ENCODE measurements around the gene RBM18.

RBM18 gene

GRCh38 chr9:122220673-122221182 is 43.9 kb downstream of the RBM18 start:
- DNase-seq, result no peak

GRCh38 chr9:122219856-122220672 is 44.6 kb downstream of the RBM18 start:
- DNase-seq, result no peak

DNA sequence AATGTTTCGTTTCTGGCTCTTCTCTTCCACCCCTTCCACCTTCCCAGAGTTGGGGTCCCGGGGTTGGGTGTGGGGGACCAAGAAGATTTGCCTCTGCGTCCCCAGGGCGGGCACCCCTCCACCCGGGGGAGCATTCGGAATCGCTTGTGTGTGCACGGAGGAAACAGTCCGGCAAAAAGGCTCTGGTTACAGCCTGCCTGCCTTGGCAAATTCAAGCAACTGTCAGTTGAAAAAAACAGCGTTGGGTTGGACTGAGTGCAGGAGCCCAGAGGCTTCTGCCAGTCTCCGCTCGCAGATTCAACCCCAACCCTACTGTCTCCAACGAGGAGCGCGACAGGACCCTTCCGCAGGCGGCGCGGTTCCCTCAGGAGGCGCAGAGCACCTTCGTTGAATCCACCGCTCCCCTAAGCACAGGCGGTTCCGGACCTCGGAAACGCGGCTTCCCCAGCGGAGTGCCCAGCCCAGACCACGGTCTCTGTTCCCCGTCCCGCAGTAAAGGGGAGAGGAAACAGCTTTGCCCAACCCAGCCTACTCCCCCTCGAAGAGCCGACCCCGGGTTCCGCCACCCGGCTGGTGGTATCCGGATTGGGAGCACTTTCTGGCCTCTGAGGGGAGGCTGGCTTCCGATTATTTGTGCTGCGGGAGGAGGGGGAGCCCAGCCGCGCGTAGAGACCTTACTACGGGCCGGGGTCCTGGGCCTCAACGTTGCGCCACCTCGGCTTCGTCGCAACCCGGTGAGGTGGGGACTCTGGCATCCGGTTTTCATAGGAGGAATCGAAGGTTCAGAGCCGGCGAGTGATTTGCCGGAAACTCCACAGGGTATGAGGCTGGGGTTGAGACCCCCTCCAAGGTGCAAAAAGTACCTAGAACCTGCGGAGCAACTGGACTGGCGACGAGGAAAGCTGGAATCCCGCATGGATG is 45.4 kb downstream of the RBM18 start:
- DNase-seq, result no peak

- DNase-seq, result no peak
Observed at GRCh38 chr9:122218071-122218934, 46.3 kb downstream of the RBM18 start.

- DNase-seq, result no peak
Observed at GRCh38 chr9:122217640-122218039, 47.0 kb downstream of the RBM18 start.

DNA sequence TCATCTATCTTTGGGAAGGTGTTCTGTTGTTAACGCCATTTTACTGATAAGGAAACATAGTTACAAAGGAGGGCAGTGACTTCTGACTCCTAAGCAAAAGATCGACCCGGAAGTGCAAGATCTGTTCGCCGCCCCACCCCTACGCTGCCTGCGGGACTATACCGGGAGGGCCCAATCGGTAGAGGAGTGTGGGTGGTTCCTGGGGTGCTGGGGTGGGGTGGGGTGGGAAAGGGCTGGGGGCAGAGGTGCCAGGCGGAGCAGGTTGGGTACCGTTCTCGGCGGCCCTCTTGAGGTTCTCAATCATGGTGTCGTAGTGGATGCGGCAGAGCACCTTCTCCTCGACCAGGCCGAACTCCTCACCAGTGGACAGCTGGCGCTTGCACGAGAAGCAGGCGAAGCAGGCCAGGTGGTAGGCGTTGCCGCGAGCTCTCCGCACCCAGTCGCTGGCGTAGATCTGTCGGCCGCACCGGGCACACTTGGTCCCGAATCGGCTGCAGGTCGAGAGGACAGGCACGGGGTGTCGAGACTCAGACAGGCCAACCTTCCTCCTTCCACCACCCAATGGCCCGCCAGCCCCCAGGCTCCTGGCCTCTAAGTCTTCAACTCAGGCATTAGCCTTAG is 47.7 kb downstream of the RBM18 start:
- no peak for DNase-seq

GRCh38 chr9:122216138-122216797 is 48.4 kb downstream of the RBM18 start:
- DNase-seq, result no peak

DNA sequence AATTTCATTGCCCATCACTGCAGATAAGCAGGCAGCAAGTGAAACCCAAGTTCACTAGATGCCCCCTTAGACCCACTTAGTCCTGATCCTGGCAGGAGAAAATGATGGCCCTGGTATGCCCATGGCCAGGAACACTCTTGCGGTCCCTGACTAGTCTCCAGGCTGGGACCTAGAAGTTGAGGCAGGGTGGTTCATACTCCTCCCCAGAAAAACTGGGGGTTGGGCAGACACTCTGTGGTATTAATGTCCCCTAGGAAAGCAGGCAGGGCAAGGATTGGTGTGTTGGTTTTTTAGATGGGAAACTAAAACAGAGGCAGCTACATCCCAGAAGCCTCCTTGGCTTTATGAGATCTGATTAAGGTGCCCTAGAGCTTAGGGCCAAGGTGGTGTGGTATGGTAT is 49.0 kb downstream of the RBM18 start:
- DNase-seq, result no peak

DNA sequence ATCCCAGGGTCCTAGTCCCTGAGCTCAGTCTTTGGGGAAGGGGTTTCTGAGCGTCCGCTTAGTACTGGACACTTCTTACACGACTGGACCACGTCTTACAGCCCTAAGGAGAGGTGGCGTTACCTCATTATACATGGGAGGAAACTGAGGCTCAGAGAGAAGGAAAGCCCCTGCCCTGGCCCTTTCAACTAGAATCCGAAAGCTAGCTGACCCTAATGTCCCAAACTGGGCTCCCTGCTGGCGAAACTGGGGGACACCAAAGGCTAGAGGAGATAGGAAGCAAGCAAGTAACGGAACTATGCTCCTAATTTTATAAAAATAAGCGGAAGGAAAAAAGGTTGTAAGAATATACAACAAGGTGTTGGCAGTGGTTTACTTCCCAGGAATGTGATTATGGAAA is 50.1 kb downstream of the RBM18 start:
- no peak for DNase-seq

DNA sequence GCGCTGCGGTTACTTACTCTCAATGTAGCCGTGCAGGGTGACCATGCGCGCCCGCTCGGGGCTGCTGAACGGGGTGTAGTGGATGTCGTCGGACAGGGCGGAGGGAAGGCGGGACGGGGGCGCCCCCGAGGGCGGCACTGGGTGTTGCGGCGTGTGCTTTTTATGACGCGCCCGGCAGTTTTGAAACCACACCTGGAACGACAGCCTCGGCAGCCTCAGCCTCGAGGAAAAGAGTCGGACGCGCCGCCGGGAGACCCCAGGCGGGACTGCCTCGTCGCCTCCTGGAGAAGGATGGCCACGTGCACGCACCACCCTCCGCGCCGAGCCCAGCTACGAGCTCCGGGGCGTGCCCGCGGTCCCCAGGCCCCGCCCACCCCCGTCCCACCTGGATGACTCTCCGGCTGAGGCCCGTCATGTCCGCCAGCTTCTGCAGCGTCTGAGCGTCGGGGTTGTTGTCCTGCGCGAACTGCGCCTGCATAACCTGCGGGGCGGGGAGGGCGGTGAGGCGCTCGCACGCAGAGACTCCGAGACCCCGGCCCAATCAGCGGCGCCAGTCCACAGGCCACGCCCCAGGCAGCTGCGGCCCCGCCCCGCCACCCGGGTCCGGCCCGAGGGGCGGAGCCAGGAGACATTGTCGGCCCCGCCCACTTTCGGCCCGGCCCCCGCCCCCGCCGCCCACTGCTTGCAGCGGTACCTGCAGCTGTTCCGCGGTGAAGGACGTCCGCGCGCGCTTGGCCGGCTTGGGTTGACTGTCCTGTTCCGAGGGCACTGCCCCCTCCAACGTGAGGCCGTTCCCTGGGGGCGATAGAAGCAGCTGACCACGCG is 50.8 kb downstream of the RBM18 start:
- DNase-seq, result peak; percentile 88 to 99 (median 98)

- DNase-seq, result peak in 1 of 3 experiments; percentile 61
Observed at GRCh38 chr9:122213102-122213588, 51.5 kb downstream of the RBM18 start.

GRCh38 chr9:122212473-122213004 is 52.1 kb downstream of the RBM18 start:
- peak in 1 of 3 experiments; percentile 41 for DNase-seq

DNA sequence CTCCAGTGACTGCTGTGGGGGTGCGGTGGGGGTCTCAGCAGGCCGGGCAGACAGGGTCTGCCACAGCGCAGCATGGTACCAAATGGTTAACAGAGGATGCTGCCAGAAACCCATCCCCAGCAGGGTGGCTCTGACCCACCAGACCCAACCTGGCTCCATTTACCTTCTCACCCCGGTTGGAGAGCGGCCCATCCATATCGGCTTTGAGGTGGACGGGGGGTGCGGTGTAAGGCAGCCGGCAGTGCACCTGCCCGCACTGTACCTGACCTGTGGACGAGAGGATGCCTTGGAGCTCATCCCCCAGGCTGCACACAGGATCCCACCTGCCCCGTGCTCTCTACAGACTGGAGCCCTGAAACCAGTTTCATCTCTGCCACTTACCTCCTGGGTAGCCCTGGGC is 55.2 kb downstream of the RBM18 start:
- DNase-seq, result no peak

DNA sequence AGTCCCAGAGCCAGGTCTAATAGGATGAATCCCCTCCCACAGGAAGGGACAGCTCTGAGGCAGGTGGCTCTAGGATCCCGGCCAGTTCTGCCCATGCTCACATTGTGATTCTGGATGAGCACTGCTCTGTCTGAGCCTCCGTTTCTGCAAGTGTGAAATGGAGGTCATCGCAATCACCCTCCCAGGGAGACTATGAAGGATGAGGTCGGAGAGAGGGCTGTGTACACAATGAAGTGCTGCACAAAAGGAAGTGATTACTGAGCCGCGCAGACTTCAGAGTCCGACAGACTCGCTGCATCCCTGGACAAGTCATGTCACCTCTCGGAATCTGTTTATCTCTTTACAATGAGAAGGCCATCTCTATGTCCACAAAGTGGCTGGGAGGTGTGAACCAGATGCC is 57.5 kb downstream of the RBM18 start:
- DNase-seq, result peak in 1 of 3 experiments; percentile 13

GRCh38 chr9:122206118-122207046 is 58.3 kb downstream of the RBM18 start:
- no peak for DNase-seq

DNA sequence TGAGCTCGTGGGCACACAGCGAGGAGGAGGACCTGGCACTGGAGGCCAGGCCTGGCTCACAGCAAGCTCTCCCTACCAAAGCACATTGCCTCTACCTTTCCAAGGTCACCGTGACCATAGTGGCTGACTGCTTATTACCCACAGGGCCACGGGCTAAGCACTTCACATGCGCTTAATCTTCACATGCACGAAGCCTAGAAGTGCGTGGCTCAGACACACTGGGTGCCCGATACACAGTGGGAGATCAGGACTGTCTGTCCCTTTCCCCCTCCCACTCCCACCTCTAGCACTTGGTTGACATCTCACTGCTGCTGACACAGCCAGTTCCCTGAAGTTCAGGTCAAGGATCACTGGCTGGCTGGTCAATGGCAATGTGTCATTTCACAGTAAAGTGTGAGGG is 59.5 kb downstream of the RBM18 start:
- DNase-seq, result no peak

- no peak for DNase-seq
Observed at GRCh38 chr9:122204491-122204890, 60.1 kb downstream of the RBM18 start.

- DNase-seq, result no peak
Observed at GRCh38 chr9:122204055-122204454, 60.6 kb downstream of the RBM18 start.

DNA sequence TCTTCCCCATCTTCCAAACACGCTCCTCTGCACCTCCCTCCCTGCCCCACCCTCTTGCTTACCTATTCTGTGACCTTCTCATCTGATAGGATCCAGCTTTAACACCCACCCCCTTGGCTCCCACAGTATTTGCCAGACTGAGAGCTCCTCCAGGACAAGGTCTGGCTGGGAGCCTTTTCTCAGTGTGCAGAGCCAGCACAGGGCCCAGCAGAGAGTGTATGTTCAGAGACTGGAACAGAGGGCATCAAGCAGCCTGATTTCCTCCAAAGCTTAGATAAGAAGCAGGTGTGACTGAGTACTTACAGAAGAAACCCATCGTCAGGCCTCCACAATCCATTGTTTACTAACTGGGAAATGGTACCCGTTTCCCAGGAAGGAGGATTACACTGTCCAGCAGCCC is 62.5 kb downstream of the RBM18 start:
- no peak for DNase-seq

All from NCI-H1417 (cell line).